Ishikawa (cell line): ENCODE data around the gene ACTMAP.

Experiments used
- CEBPB ChIP-seq: IDR thresholded peaks from 2 replicates; pipeline ENCODE4 v1.6.1; 2012
- CREB1 ChIP-seq: IDR thresholded peaks from 2 replicates; pipeline ENCODE4 v1.6.1; 2012; ENCODE audit warnings: low read depth
- EGR1 ChIP-seq: IDR thresholded peaks from 2 replicates; pipeline ENCODE4 v1.6.1; 2012
- EP300 ChIP-seq: IDR thresholded peaks from 2 replicates; pipeline ENCODE4 v1.6.1; 2012; ENCODE audit warnings: borderline replicate concordance
- FOXM1 ChIP-seq: IDR thresholded peaks from 2 replicates; pipeline ENCODE4 v1.6.1; 2012; ENCODE audit warnings: low read depth, borderline replicate concordance
- MAX ChIP-seq: IDR thresholded peaks from 2 replicates; pipeline ENCODE4 v1.6.1; 2012
- RAD21 ChIP-seq: IDR thresholded peaks from 2 replicates; pipeline ENCODE4 v1.6.1; 2012; ENCODE audit warnings: low read depth
- TAF1 ChIP-seq: IDR thresholded peaks from 2 replicates; pipeline ENCODE4 v1.6.1; 2012; ENCODE audit warnings: low read depth, mild to moderate bottlenecking
- TEAD4 ChIP-seq: IDR thresholded peaks from 2 replicates; pipeline ENCODE4 v1.6.1; 2012
- TF ChIP-seq, protein P1 (sequence below): IDR thresholded peaks from 2 replicates; pipeline ENCODE4 v1.6.1; 2012; ENCODE audit warnings: low read depth, mild to moderate bottlenecking

DNA sequence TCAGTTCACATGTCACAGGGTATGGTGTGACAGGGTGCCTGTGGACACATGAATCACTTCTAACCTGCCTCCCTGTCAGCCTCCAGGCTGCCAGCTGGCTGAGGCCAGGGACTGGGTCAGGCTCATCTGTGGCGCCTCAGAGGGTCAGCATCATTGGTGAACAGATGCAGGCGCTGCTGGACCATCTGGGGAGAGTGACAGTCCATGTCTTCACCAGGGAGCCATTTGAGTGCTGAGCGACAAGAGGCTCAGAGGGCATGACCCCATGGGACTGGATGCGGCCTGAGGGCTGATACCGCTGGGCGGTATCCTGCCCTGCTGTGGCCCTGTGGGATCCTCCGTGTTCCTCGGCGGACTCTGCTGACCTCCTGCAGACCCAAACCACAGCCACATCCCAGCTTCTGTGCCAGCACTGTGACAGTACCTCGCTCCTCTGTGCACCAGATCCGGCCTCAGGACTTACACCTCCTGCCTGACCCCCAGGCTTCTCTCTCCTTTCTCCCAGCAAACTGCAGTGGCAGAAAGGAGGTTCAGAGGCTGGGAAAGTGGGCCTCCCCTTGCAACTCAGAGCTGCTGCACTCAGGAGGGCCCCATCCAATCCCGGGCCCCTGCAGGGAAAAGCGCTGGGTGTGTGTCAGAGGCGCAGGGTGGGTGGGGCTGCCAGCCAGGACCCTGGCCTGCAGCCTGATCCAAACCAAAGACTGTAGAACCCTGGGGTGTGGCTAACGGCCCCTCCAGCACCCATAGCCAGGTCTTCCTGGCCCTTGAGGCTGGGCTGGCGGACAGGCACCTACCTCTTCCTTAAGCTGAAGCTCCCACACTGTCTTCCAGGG lies 10.2 kb downstream of the ACTMAP start:
- no peak for TF ChIP-seq TEAD4
- no peak for TF ChIP-seq EP300
- TF ChIP-seq, protein P1, sequence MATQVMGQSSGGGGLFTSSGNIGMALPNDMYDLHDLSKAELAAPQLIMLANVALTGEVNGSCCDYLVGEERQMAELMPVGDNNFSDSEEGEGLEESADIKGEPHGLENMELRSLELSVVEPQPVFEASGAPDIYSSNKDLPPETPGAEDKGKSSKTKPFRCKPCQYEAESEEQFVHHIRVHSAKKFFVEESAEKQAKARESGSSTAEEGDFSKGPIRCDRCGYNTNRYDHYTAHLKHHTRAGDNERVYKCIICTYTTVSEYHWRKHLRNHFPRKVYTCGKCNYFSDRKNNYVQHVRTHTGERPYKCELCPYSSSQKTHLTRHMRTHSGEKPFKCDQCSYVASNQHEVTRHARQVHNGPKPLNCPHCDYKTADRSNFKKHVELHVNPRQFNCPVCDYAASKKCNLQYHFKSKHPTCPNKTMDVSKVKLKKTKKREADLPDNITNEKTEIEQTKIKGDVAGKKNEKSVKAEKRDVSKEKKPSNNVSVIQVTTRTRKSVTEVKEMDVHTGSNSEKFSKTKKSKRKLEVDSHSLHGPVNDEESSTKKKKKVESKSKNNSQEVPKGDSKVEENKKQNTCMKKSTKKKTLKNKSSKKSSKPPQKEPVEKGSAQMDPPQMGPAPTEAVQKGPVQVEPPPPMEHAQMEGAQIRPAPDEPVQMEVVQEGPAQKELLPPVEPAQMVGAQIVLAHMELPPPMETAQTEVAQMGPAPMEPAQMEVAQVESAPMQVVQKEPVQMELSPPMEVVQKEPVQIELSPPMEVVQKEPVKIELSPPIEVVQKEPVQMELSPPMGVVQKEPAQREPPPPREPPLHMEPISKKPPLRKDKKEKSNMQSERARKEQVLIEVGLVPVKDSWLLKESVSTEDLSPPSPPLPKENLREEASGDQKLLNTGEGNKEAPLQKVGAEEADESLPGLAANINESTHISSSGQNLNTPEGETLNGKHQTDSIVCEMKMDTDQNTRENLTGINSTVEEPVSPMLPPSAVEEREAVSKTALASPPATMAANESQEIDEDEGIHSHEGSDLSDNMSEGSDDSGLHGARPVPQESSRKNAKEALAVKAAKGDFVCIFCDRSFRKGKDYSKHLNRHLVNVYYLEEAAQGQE: no peak
- TF ChIP-seq TAF1: no peak
- TF ChIP-seq MAX: no peak
- no peak for TF ChIP-seq CREB1
- no peak for TF ChIP-seq EGR1
- TF ChIP-seq RAD21: no peak
- TF ChIP-seq CEBPB: no peak
- no peak for TF ChIP-seq FOXM1
